ENCODE measurements around the gene PDE1C. TPM values are rescaled to one million over a fixed set of nuclear protein-coding genes. Genes with fewer than 3 reads are reported as not detected.

Gene PDE1C
- total RNA-seq, 2 donors from 2014 or later, result 0.26 to 0.60 TPM

DNA sequence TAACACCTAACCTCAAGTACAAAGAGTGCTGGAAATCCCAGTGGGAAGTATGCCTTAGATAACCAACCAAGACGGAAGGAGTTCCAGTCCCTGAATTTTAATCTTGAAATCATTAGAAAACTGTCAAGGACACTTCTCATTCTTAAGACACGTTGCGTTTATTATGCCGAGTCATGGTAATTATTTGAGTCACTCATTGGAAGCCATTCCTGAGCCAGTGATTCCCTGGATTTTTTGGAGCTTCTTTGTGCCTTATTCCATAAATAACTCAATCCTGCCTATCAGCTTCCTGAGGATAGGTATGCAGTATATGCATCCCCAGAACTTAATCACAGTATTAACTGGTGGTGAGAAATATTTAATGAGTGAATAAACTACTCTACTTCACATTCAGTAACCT is 305.7 kb downstream of the PDE1C start:
- WGBS, 2 experiments (ENCODE audit: insufficient coverage in 1 of 2, insufficient read length in 1 of 2), result 86 to 88% methylated on average over 4 of the region's 4 CpGs
- peaks cover 34% of the 10 kb centered on the region for H3K27me3 ChIP-seq (ENCODE audit: control insufficient read depth, insufficient read depth, low read length, poor library complexity, severe bottlenecking)

DNA sequence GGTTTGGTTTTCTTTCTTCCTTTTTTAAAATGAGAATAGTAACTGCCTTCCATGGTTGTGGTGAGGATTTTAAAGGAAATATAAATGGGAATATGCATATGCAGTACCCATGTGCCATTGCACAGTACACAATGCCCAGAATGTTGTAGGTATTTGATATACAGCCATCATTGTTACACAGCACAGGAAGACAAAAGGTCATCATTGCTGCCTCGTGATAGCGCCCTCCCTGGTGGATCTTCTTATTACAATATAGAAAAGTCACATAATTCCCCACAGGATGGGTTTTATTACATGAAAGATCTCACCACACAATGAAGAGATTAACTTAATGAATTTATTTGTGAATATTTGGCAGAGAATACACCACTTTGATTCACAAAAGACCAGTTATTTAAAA is 306.7 kb downstream of the PDE1C start:
- 22% methylated on average over 2 of the region's 2 CpGs; no CpG with 5 or more reads in 1 of the 2 experiments for WGBS, 2 experiments (ENCODE audit: insufficient coverage in 1 of 2, insufficient read length in 1 of 2)
- no peak overlapping the region for H3K27ac Mint-ChIP-seq
- no peak overlapping the region for H3K9ac ChIP-seq (ENCODE audit: extremely low read depth, low read length, poor library complexity, severe bottlenecking)
- TF ChIP-seq, protein P1, sequence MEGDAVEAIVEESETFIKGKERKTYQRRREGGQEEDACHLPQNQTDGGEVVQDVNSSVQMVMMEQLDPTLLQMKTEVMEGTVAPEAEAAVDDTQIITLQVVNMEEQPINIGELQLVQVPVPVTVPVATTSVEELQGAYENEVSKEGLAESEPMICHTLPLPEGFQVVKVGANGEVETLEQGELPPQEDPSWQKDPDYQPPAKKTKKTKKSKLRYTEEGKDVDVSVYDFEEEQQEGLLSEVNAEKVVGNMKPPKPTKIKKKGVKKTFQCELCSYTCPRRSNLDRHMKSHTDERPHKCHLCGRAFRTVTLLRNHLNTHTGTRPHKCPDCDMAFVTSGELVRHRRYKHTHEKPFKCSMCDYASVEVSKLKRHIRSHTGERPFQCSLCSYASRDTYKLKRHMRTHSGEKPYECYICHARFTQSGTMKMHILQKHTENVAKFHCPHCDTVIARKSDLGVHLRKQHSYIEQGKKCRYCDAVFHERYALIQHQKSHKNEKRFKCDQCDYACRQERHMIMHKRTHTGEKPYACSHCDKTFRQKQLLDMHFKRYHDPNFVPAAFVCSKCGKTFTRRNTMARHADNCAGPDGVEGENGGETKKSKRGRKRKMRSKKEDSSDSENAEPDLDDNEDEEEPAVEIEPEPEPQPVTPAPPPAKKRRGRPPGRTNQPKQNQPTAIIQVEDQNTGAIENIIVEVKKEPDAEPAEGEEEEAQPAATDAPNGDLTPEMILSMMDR (conservative IDR thresholded peaks at IDR 0.05), result peak; percentile 74
- H3K9me3 Mint-ChIP-seq, result peaks cover 7% of the 10 kb centered on the region
- H3K27ac ChIP-seq (ENCODE audit: low read depth, low read length), result no peak overlapping the region
- H3K27me3 ChIP-seq (ENCODE audit: control insufficient read depth, insufficient read depth, low read length, poor library complexity, severe bottlenecking), result peaks cover 26% of the 10 kb centered on the region
- H3K36me3 ChIP-seq (ENCODE audit: control insufficient read depth, insufficient read depth, low read length), result no peaks in the 10 kb centered on the region
- H3K36me3 Mint-ChIP-seq (ENCODE audit: low read depth), result no peaks in the 10 kb centered on the region
- DNase-seq, result no peak
- no peaks in the 10 kb centered on the region for H3K4me1 ChIP-seq (ENCODE audit: control insufficient read depth, insufficient read depth, low read length)
- H3K4me3 ChIP-seq (ENCODE audit: low read length), result no peak overlapping the region
- no peaks in the 10 kb centered on the region for H3K4me1 Mint-ChIP-seq
- peaks cover 6% of the 10 kb centered on the region for H3K9me3 ChIP-seq (ENCODE audit: control insufficient read depth, low read length)
- peaks cover 97% of the 10 kb centered on the region for H3K27me3 Mint-ChIP-seq (ENCODE audit: insufficient read depth)
- H3K4me3 Mint-ChIP-seq, result no peak overlapping the region

More for the DNA sequence above, 305.7 kb downstream of the PDE1C start:
- peaks cover 11% of the 10 kb centered on the region for H3K9me3 Mint-ChIP-seq
- no peaks in the 10 kb centered on the region for H3K4me1 Mint-ChIP-seq
- no peak overlapping the region for H3K27ac Mint-ChIP-seq
- no peak overlapping the region for H3K27ac ChIP-seq (ENCODE audit: low read depth, low read length)
- no peaks in the 10 kb centered on the region for H3K4me1 ChIP-seq (ENCODE audit: control insufficient read depth, insufficient read depth, low read length)
- H3K27me3 Mint-ChIP-seq (ENCODE audit: insufficient read depth), result peaks cover 97% of the 10 kb centered on the region
- no peak overlapping the region for H3K4me3 ChIP-seq (ENCODE audit: low read length)
- TF ChIP-seq, protein P1 (conservative IDR thresholded peaks at IDR 0.05), result no peak
- no peak overlapping the region for H3K4me3 Mint-ChIP-seq
- no peak overlapping the region for H3K9ac ChIP-seq (ENCODE audit: extremely low read depth, low read length, poor library complexity, severe bottlenecking)
- H3K36me3 ChIP-seq (ENCODE audit: control insufficient read depth, insufficient read depth, low read length), result no peaks in the 10 kb centered on the region
- H3K9me3 ChIP-seq (ENCODE audit: control insufficient read depth, low read length), result peaks cover 8% of the 10 kb centered on the region
- DNase-seq, result no peak
- no peaks in the 10 kb centered on the region for H3K36me3 Mint-ChIP-seq (ENCODE audit: low read depth)

DNA sequence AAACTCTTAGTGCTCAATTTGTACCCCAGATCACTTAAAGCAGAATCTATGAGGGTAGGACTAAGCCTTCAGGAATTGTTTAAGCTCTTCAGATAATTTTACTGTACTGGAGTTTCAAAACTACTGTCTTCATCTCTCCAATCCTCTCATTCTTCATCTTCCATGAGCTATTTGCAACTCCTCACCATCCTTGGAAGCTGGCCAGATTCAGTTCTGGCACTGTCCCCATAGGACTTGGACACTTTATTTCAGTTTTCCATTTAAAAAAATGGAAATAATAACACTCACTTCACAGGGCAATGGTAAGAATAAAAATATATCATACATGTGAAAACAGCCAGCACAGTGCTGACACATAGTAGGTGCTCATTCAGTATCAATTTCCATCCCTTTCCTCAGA is 308.6 kb downstream of the PDE1C start:
- no peaks in the 10 kb centered on the region for H3K4me1 Mint-ChIP-seq
- peaks cover 93% of the 10 kb centered on the region for H3K27me3 Mint-ChIP-seq (ENCODE audit: insufficient read depth)
- Histone ChIP-seq H3K36me3 (ENCODE audit: control insufficient read depth, insufficient read depth, low read length) (no peaks in the 10 kb centered on the region), H3K9ac (ENCODE audit: extremely low read depth, low read length, poor library complexity, severe bottlenecking) (no peak overlapping the region), H3K4me1 (ENCODE audit: control insufficient read depth, insufficient read depth, low read length) (no peaks in the 10 kb centered on the region), H3K27ac (ENCODE audit: low read depth, low read length) (no peak overlapping the region), H3K9me3 (ENCODE audit: control insufficient read depth, low read length) (no peaks in the 10 kb centered on the region), H3K27me3 (ENCODE audit: control insufficient read depth, insufficient read depth, low read length, poor library complexity, severe bottlenecking) (peaks cover 26% of the 10 kb centered on the region), H3K4me3 (ENCODE audit: low read length) (no peak overlapping the region)
- DNase-seq, result no peak
- no peaks in the 10 kb centered on the region for H3K36me3 Mint-ChIP-seq (ENCODE audit: low read depth)
- H3K4me3 Mint-ChIP-seq, result no peak overlapping the region
- TF ChIP-seq, protein P1 (conservative IDR thresholded peaks at IDR 0.05), result no peak
- no peak overlapping the region for H3K27ac Mint-ChIP-seq
- H3K9me3 Mint-ChIP-seq, result no peaks in the 10 kb centered on the region

Data from endodermal cell (in vitro differentiated cells).